HepG2 (cell line): ENCODE results near the gene ATXN8OS. TPM values are rescaled to one million over a fixed set of nuclear protein-coding genes. Genes with fewer than 3 reads are reported as not detected.
A peak's percentile ranks its signal among the peaks of the same experiment; 100 is the strongest.

ENCODE experiments used
- ATAC-seq: fragments of 200-7000 bp; cut with Tn5 transposase; 3 replicates; pipeline ENCODE4 v1.9.1; 2020; ENCODE audit warnings: mild to moderate bottlenecking, moderate library complexity
- BruUV-seq: library from RNA; stranded (reverse); fragments of 400-500 nt; replicated peaks from 2 replicates; lab custom pipeline; 2021; lab: Mats Ljungman, UMichigan
- CTCF ChIA-PET: fragments of 300-600 bp; formaldehyde crosslinking; extraction: SDS; loops from one replicate; lab custom pipeline; 2021; ENCODE audit warnings: low total read pairs, inconsistent platforms, low intra/inter-chr PET ratio; lab: Yijun Ruan, JAX
- POLR2A ChIA-PET: fragments of 350-600 bp; sonication (Branson Sonifier 250); formaldehyde crosslinking; loops from one replicate; lab custom pipeline; 2020; ENCODE audit warnings: antibody characterized with exemption, inconsistent platforms; lab: Yijun Ruan, JAX
- DNase-seq: peaks from one replicate; pipeline ENCODE4 v3.0.0-alpha.2; 2015; ENCODE audit warnings: low spot score
- FAIRE-seq: peaks from 3 replicates; lab custom pipeline; 2011; peaks lifted over from hg19 to GRCh38; lab: Jason Lieb, UNC
- H2AFZ ChIP-seq: one replicate; pipeline ENCODE4 v1.6.1; 2011; ENCODE audit warnings: low read length, inconsistent platforms
- H3K27ac ChIP-seq: fragments of 300-600 bp; 3 replicates; pipeline ENCODE4 v1.8.0; 2011; ENCODE audit warnings: mixed run types, mild to moderate bottlenecking, mixed read lengths, low read length, inconsistent platforms; ENCODE audit not compliant: insufficient read depth; ENCODE audit errors: extremely low read length
- H3K27me3 ChIP-seq, 2 experiments: fragments of 200-600 bp in 1 of 2; 2 replicates in 1 of 2; 3 replicates in 1 of 2; pipeline versions ENCODE4 v1.6.0 to v1.8.0; 2011; ENCODE audit warnings: low read length in 2 of 2, mild to moderate bottlenecking in 2 of 2, moderate library complexity in 2 of 2, inconsistent platforms in 1 of 2; ENCODE audit not compliant: insufficient read depth in 2 of 2, control insufficient read depth in 1 of 2
- H3K36me3 ChIP-seq, 2 experiments: fragments of 200-600 bp in 1 of 2; replicated peaks in 1 of 2; 2 replicates in 1 of 2; 3 replicates in 1 of 2; pipeline versions ENCODE4 v1.5.1 to v1.8.0; 2011; ENCODE audit warnings: low read length in 2 of 2, inconsistent platforms in 1 of 2; ENCODE audit not compliant: insufficient read depth in 2 of 2, control insufficient read depth in 1 of 2
- H3K4me1 ChIP-seq: 2 replicates; pipeline ENCODE4 v1.5.1; 2012; ENCODE audit warnings: low read length, inconsistent platforms; ENCODE audit not compliant: insufficient read depth
- H3K4me2 ChIP-seq: 2 replicates; pipeline ENCODE4 v1.6.0; 2011; ENCODE audit warnings: low read depth, low read length, inconsistent platforms
- H3K4me3 ChIP-seq, 3 experiments: fragments of 200-600 bp in 1 of 3; sonication (generic), shearing (Covaris generic) in 1 of 3; replicated peaks in 1 of 3; 2 replicates each; pipeline ENCODE4 v1.5.1; 2011 to 2016; ENCODE audit warnings: low read length in 3 of 3, inconsistent platforms in 2 of 3, low read depth in 2 of 3, mild to moderate bottlenecking in 2 of 3, control low read depth in 1 of 3, mixed read lengths in 1 of 3; ENCODE audit not compliant: insufficient read depth in 1 of 3
- H3K79me2 ChIP-seq: one replicate; pipeline ENCODE4 v1.6.1; 2011; ENCODE audit warnings: low read length, inconsistent platforms; ENCODE audit not compliant: insufficient read depth
- H3K9ac ChIP-seq: 2 replicates; pipeline ENCODE4 v1.6.0; 2011; ENCODE audit warnings: mild to moderate bottlenecking, low read depth, low read length, inconsistent platforms; ENCODE audit not compliant: insufficient read depth
- H3K9me3 ChIP-seq: 2 replicates; pipeline ENCODE4 v1.5.1; 2012; ENCODE audit warnings: mild to moderate bottlenecking, low read length
- H4K20me1 ChIP-seq: 2 replicates; pipeline ENCODE4 v1.6.0; 2011; ENCODE audit warnings: inconsistent platforms, mild to moderate bottlenecking, low read length, moderate library complexity; ENCODE audit not compliant: insufficient read depth
- ATAD3A ChIP-seq: sonication (generic); formaldehyde crosslinking; IDR thresholded peaks from 2 replicates; pipeline ENCODE4 v1.4.0; 2020; ENCODE audit warnings: missing genetic modification reagents
- MAFF ChIP-seq: IDR thresholded peaks from 2 replicates; pipeline ENCODE4 v1.6.1; 2011; ENCODE audit warnings: low read depth, low read length, improper control_type of control experiment
- MAFK ChIP-seq, 2 experiments: IDR thresholded peaks in 1 of 2; conservative IDR thresholded peaks in 1 of 2; 2 replicates each; pipeline ENCODE4 v1.6.1; 2011; ENCODE audit warnings: improper control_type of control experiment in 2 of 2, low read length in 2 of 2
- WGBS: methylation state at CpG from one replicate; pipeline ENCODE4 v1.1.6; 2017; ENCODE audit warnings: low lambda C conversion rate; 5-methylcytosine and 5-hydroxymethylcytosine counted together
- in situ Hi-C: cut with HindIII; loops from 2 replicates; pipeline ENCODE4 v1.10.0; 2017; ENCODE audit warnings: low pct_unique_long_range_greater_than_20kb; ENCODE audit not compliant: extremely low pct_ligation_motif_present
- intact Hi-C: fragments of 100-400 bp; cut with micrococcal nuclease; formaldehyde crosslinking; loops from one replicate; pipeline ENCODE4 v1.10.0; 2022; ENCODE audit not compliant: unreplicated experiment
- polyA plus RNA-seq, 8 experiments: library from polyadenylated mRNA; depleted of rRNA in 3 of 8; stranded (reverse) in 7 of 8; unstranded in 1 of 8; fragments of >200 nt; fragmentation: Illumina TruSeq in 4 of 8; extraction: Trizol in 4 of 8; gene quantifications; 2 replicates each; pipeline versions ENCODE4 v1.2.1 to v1.2.3, GENCODE V29; 2011 to 2016; ENCODE audit warnings: low read depth in 4 of 8, missing spikeins in 1 of 8, mixed read lengths in 1 of 8; ENCODE audit not compliant: insufficient read depth in 1 of 8
- total RNA-seq, 5 experiments: library from RNA; depleted of rRNA; stranded (reverse); fragments of >200 nt; fragmentation: Illumina TruSeq; extraction: Trizol; gene quantifications; 2 replicates each; pipeline ENCODE4 v1.2.3, GENCODE V29; 2016; ENCODE audit warnings: low read depth in 1 of 5
- TF ChIP-seq, protein P1 (sequence below): sonication (generic); formaldehyde crosslinking; IDR thresholded peaks from 2 replicates; pipeline ENCODE4 v1.4.0; 2020; ENCODE audit warnings: missing genetic modification reagents, borderline replicate concordance

ATXN8OS gene
- total and polyA plus RNA-seq, 2 of the 13 experiments (the other 11 are each of a cell fraction or from before 2014, with no cell fraction given): not detected

DNA sequence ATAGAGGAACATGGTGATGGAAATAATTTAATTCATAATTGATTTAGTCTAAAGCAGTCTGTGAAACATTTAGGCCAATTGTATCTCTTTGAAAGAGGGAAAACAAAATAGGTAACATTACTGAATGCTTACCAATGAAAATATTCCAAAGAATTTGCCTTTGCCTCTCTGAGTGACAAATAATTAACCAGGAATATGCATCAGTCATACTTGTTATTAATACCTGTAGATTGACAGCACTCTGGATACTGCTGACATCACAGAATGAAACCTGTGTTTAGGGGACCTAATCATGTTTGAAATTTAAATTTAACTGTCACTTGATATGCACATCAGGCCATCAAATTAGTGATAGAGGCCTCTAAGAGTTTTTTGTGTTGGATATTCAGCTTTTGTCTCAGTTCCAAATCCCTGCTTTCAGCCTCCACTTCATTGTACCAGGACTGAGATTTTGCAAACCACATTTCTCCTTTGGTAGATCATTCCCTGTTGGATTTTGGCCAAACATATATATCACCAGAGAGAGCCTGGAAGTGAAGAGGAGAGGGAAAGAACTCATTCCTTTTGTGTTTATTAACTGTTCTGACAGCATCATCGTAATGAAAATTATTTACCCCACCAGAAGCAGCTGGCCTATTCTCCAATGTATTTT lies 65.4 kb downstream of the ATXN8OS start:
- DNase-seq: no peak
- Histone ChIP-seq H3K36me3 (no peaks in the 10 kb centered on the region), H3K4me3 (no peak overlapping the region), H2AFZ (no peak overlapping the region)
- BruUV-seq: no TSS peak
- no peak for ATAC-seq
- in situ Hi-C loops: no loop called here
- TF ChIP-seq, protein P1, sequence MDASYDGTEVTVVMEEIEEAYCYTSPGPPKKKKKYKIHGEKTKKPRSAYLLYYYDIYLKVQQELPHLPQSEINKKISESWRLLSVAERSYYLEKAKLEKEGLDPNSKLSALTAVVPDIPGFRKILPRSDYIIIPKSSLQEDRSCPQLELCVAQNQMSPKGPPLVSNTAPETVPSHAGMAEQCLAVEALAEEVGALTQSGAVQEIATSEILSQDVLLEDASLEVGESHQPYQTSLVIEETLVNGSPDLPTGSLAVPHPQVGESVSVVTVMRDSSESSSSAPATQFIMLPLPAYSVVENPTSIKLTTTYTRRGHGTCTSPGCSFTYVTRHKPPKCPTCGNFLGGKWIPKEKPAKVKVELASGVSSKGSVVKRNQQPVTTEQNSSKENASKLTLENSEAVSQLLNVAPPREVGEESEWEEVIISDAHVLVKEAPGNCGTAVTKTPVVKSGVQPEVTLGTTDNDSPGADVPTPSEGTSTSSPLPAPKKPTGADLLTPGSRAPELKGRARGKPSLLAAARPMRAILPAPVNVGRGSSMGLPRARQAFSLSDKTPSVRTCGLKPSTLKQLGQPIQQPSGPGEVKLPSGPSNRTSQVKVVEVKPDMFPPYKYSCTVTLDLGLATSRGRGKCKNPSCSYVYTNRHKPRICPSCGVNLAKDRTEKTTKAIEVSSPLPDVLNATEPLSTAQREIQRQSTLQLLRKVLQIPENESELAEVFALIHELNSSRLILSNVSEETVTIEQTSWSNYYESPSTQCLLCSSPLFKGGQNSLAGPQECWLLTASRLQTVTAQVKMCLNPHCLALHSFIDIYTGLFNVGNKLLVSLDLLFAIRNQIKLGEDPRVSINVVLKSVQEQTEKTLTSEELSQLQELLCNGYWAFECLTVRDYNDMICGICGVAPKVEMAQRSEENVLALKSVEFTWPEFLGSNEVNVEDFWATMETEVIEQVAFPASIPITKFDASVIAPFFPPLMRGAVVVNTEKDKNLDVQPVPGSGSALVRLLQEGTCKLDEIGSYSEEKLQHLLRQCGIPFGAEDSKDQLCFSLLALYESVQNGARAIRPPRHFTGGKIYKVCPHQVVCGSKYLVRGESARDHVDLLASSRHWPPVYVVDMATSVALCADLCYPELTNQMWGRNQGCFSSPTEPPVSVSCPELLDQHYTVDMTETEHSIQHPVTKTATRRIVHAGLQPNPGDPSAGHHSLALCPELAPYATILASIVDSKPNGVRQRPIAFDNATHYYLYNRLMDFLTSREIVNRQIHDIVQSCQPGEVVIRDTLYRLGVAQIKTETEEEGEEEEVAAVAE (CRISPR knock-in tag): no peak
- no peak for TF ChIP-seq ATAD3A (CRISPR knock-in tag)
- TF ChIP-seq MAFK (conservative IDR thresholded peaks at IDR 0.05 in 1 of 2, IDR thresholded peaks at IDR 0.05 in 1 of 2; ENCODE audit: low read length in 2 of 2): peak in 1 of 2 experiments; percentile 38; a peak in 1 of 4 replicates
- 0 out of 2 replicates have a peak, but pooled peaks have one; percentile 5 for TF ChIP-seq MAFF
- TF ChIP-seq, all 625 proteins: peak for 2
- no peak for FAIRE-seq
- Histone ChIP-seq H3K9me3 (no peaks in the 10 kb centered on the region), H3K79me2 (no peaks in the 10 kb centered on the region), H3K4me1 (no peaks in the 10 kb centered on the region), H3K9ac (no peak overlapping the region), H3K27me3 (no peaks in the 10 kb centered on the region), H3K4me2 (no peak overlapping the region), H4K20me1 (no peaks in the 10 kb centered on the region), H3K27ac (no peak overlapping the region)
- ChIA-PET CTCF (no interaction called here), POLR2A (no interaction called here)
- 0% methylated on average over 1 of the region's 1 CpG for WGBS
- intact Hi-C loops: no loop called here
